GM21360 (cell line): ENCODE results near the gene TRDN.

Experiments
- ATAC-seq: cut with Tn5 transposase; IDR thresholded peaks from one replicate; pipeline ENCODE4 v1.9.1; 2021; ENCODE audit warnings: mild to moderate bottlenecking, moderate library complexity; ENCODE audit not compliant: unreplicated experiment

TRDN gene, protein sequence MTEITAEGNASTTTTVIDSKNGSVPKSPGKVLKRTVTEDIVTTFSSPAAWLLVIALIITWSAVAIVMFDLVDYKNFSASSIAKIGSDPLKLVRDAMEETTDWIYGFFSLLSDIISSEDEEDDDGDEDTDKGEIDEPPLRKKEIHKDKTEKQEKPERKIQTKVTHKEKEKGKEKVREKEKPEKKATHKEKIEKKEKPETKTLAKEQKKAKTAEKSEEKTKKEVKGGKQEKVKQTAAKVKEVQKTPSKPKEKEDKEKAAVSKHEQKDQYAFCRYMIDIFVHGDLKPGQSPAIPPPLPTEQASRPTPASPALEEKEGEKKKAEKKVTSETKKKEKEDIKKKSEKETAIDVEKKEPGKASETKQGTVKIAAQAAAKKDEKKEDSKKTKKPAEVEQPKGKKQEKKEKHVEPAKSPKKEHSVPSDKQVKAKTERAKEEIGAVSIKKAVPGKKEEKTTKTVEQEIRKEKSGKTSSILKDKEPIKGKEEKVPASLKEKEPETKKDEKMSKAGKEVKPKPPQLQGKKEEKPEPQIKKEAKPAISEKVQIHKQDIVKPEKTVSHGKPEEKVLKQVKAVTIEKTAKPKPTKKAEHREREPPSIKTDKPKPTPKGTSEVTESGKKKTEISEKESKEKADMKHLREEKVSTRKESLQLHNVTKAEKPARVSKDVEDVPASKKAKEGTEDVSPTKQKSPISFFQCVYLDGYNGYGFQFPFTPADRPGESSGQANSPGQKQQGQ

DNA sequence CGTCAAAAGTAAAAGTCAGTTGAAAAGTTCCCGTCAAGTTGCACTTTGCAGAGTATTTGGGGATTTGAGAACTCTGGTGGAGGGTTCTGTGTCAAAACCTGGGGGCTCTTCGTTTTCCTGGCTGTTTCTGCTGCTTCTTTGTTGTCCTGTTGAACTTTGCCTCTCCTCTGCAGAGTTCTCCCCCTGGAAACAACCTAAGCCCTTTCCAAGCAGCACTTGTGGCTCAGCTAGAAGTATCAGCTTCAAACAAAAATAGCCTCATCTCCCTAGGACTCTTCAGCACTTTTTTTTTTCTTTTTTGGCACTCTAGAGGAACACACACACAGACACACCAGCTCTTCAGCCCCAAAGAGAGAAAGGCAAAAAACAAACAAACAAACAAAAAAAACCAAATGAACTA, at the start of gene TRDN:
Gene TRDN, minus strand, starts transcription at position 169 of the 400 bp plus-strand sequence. CDS start 175 bp downstream, outside the sequence.
- ATAC-seq: no peak

DNA sequence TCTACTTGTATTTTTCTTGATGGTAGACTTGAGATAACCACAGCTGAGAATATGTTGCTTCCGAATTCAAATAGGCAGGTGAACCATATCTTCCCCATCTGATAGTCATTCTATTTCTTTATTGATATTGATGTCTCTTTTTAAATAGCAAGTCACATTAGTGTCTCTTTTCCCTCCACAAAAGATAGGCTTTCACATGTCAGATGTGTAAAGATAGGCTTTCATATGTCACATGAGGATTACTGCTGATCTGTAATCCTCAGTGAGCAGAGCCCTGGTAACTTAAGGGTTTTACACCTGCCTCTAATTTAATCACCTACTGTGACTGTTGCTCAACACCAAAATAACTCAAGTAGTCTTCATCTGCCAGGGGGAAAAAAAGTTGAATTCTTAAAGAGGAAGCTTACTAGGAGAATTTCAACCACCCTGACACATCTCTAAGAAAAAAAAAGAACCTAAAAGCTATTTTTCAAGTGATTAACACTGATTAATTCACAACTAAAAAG, 45.3 kb upstream of the TRDN start:
- no peak for ATAC-seq

DNA sequence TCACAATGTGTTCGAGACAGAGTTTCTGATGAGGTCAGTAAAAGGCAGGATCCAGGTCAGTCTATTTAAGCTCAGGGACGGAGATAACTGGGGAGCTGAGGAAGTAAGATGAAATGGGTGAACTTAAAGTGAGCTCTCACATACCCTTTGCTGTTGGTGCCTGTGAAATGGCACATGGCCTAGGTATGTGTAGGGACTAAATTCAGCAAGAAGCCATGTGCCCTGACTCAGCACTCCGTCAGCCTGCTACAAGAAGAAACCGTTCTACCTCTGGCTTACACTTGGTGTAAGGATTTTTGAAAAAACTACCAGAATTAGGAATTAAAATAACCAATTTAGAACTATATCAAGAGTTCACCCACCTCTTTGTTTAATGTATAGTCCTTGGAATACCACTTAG, 41.1 kb upstream of the TRDN start:
- ATAC-seq: no peak

DNA sequence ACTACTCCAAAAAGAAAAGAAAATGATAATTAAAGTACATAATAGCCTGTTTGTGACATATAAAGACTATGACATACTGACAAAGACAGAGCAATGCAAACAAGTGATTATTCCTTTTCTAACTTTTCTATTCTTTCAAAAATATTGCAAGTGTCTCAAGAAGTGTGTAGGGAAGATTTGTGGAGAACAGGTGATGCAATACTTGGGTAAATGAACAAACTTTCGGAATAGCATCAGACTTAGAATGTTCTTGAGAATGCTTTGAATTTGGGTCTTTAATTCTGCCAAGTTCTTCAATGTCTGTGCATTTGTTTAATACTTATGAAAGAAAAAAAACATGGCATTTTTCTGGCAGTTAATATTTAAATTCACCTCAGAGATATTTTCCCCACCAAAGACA, 40.0 kb upstream of the TRDN start:
- ATAC-seq: no peak

DNA sequence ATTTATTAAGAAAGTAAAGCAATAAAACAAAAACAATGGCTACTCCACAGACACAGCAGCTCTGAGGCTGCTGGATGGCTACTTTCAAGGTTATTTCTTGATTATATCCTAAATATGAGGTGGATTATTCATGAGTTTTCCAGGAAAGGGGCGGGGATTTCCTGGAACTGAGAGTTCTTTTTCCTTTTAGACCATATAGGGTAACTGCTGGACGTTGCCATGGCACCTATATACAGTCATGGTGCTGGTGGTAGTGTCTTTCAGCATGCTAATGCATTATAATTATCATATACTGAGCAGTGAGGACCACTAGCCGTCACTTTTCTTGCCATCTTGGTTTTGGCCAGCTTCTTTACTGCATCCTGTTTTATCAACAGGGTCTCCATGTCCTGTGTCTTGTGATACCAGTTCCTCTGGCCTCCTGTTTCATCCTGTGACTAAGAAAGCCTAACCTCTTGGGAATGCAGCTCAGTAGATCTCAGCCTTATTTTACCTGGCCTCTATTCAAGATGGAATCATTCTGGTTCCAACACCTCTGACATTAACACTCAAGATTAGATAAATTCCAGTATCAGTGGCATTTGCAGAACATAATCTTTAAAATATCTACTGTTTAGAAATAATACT, 32.3 kb upstream of the TRDN start:
- ATAC-seq: no peak

DNA sequence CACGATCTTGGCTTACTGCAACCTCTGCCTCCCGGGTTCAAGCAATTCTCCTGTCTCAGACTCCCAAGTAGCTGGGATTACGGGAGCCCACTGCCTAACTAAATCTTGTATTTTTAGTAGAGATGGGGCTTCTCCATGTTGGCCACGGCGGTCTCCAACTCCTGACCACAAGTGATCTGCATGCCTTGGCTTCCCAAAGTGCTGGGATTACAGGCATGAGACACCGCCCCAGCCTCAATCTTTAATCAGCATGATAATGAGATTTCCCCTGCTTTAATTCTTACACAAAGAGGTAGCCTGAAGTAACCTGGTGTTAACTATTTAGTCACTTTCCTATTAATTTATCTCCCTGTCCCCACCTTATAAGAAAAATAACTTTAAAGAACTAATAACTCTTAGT, 31.3 kb upstream of the TRDN start:
- ATAC-seq: no peak

GRCh38 chr6:123663436-123663835, 26.7 kb upstream of the TRDN start:
- no peak for ATAC-seq

GRCh38 chr6:123662757-123663156, 26.0 kb upstream of the TRDN start:
- no peak for ATAC-seq

DNA sequence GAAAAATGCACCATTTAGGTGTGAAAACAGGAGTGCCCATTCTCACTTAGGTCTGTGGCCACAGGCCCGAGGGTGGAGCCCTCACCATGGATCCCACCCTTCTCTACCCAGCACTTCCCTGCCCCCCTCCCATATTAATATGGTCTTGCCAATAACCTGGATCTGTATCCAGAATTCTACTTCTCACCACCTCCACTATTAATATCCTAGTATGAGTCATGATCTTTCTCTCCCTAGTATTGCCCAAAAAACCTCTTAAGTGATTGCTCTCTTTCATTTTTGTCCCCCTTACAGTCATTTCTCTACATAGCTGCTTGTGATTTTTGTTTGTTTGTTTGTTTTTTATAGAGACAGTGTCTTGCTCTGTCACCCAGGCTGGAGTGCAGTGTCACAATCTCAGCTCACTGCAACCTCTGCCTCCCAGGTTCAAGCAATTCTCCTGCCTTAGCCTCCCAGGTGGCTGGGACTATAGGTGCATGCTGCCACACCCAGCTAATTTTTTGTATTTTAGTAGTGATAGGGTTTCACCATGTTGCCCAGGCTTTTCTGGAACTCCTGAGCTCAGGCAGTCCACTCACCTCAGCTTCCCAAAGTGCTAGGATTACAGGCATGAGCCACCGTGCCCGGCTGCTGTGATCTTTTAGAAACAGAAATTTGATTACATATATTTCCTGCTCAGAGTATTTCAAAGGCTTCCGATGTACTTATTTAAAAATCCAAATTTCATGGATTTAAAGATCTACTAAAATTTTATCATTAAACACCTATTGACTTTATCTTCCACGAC, 24.5 kb upstream of the TRDN start:
- no peak for ATAC-seq

DNA sequence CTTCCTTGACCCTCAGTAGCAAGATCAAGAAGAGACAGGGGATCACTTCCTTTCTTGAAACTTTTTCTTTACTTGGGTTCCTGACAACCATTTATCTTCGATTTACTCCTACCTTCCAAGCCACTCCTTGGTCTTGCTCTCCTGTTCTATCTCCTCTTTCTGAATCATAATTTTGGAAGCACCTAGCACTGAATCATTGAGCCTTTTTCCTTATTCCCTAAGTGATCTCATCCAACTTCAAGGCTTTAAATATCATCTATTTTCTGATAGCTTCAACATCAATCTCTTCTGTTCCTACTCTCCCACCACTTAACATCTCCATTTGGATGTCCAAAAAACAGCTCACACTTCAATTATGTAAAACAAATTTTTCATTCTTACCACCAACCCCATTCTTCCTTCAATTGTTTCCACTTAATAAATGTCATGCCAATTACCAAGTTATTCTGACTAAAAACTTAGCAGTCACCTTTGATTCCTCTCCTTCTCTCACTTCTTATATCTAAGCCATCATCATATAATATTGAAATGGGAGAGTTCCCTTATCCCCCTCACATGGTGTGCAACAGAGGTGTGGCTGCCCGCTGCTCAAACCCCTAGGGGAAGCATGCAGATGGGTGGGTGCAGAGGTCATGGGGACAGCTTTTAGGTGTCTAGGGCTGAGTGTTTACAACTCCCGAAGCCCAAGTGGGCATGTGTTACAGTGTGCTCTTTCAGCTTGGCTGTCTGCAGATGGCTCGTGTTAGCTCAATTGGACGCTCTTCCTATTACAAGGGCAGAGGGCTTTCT, 23.4 kb upstream of the TRDN start:
- no peak for ATAC-seq

DNA sequence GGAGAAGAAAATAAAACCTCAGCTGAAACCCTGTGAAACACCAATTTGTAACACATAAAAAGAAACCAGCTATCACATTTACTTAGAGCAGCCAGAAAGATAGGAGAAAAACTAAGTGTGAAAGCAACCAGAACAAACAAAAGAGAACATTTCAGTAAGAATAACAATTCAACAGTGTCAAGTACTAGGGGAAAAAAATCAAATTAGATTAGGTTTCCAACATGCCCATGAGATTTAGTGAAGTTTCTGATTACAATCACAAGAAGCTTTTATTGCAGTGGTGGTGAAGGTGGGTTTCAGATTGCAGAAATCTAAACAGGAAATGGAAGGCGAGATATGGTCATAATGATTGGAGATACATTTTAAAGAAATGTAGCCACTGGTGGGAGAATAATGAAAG, 22.1 kb upstream of the TRDN start:
- no peak for ATAC-seq

DNA sequence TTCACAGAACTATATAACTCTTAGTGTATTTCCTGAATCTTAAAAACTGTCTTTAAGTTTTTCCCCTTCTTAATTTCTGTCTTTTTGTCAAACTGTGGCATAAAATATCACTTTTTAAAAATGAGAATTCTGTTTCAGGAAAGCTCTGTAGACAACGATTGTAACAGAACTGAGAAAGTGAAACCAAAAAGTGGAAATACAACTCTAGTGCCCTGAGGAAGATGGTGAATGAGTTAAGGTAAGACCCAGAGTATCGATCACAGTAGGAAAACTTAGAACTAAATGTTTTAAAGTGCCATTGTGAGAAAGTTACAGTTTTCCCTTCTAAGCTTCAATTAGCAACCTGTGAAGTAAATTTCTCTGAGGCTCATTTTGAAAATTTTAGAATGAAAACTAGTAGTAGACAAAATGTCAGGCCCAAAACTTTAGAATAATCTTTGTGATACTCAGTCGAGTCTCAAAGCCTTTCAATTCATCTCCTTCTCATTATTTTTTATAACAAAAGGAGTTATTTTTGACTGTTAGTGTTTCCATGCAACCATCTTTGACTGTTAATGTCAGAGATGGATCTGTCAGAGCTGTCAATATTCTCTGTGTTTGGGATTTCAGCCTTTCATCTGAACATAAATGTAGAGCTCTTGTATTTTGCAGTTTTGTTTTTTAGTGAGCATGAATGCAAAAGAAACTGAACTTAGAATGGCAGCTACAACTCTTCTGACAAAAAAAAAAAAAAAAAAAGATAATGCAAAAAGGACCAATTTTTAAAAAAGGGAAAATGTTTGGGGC, 19.0 kb upstream of the TRDN start:
- peak; percentile 94 for ATAC-seq

DNA sequence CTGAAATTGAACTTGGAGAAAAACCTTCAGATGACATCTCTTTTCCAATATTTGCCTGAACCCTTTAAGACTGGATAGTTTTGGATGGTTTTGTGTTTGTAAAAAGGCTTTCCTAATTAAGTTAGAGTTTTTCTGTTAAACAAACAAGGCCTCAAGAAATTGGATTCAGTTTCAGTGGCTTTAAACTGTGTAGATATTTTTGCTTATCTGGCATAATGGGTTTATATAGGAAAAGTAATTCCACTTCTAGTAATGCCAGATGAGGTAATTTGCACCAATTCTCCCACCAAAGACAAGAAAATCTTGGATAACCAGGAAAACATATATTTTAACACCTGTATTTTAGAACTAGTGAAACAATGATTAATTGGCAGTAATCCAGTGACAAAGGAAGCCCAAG, 12.0 kb upstream of the TRDN start:
- no peak for ATAC-seq

DNA sequence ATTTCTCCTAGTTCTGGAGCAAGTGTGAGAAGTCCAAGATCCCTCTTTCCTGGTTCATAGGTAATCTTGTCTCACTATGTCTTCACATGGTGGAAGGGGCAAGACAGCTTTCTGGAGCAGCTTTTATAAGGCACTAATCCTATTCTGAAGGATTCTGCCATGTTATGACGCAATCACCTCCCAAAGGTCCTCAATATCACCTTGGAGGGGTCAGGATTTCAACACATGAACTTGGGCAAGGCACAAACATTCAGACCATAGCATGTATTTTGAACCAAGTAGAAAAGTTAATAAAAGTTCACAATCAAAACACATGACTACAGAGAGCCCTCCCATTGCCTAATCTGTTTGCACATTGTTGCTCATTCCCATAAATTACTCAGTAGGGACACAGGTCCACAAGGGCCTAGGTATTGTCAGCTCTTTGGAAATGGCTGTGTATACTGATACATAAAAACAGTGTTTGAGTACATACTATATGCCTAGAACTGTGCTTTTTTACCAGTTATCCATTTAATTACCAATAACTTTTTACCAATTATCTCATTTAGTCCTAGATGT, 11.3 kb upstream of the TRDN start:
- ATAC-seq: no peak

DNA sequence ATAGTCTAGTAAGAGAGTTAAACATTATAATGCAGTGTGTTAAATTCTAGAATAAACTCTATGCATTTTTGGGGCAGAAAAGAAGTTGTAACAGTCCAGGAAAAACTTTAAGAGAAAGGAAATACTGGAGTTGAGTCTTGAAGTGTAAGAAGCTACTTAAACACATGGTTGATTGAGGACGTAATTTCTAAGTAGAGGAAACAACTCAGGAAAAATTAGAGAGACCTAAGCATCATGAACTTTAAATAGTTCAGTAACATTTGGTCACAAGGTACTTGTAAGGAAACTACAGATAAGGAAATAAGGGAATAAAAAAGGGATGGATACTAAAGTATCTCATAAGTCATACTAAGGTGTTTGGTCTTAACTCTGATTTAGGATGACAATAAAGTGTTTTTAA, 4.7 kb upstream of the TRDN start:
- no peak for ATAC-seq

DNA sequence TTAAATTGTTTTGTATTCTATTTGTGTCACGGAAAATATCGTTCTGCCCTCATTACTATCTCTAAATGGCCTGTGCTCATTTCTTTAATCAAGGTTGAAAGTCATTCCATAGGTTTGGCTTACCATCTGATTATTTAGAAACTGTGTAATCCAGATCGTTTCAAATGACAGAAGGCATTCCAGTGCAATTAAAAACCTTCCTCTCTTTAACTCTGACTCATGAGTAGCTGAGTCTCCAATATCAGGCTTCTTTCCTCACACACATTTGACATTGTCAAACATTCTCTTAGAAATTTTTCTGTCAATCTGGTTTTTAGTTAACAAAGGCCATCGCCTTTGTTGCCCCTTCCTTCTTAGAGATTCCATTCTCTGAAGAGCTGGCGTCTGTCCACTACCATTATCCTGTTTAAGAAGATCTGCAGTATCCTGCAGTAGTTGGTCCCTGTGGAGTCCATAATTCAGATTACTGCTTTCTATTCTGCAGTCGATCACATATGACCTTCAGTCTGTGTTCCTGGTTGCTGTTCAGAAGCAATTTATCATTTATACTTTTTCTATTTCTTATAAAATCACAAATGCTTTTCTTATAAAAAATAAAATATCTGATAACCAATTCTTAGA, 3.9 kb upstream of the TRDN start:
- no peak for ATAC-seq

GRCh38 chr6:123638865-123639264, 2.1 kb upstream of the TRDN start:
- ATAC-seq: no peak

- no peak for ATAC-seq
Measured at GRCh38 chr6:123636282-123636681, 468 bp downstream of the TRDN start.

DNA sequence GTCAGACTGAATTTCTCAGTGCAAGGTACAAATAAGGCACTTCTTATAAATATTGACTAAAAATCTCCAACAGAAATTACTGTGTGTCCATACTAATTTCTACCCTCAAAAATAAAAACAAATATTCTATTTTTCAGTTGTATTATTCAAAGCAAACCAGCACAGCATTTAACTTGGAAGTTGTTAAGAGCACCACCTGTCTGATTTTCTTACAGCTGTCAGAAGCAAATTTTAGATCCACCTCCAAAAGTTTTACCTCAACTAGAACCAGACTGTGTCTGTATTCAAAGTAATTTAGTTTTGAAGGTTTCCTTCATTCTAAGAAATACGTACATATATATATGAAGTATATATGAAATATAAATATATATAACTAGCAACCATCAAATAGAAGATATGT, 1.2 kb downstream of the TRDN start:
- ATAC-seq: no peak
